SK-N-SH treated with all-trans-retinoic acid at 6 μM for 48 hours (cell line): ENCODE measurements around the gene CCL14.

ENCODE experiments used
- ATAC-seq: fragments of 200-7000 bp; cut with Tn5 transposase; 3 replicates; pipeline ENCODE4 v1.9.1; 2020; ENCODE audit warnings: mild to moderate bottlenecking, moderate library complexity
- ARNTL ChIP-seq: fragments of 450-650 bp; formaldehyde crosslinking; IDR thresholded peaks from 2 replicates; pipeline ENCODE4 v1.5.0; 2020; ENCODE audit warnings: low read depth, mild to moderate bottlenecking, moderate library complexity, borderline replicate concordance
- BACH2 ChIP-seq: fragments of 250-450 bp; sonication (Bioruptor Pico); IDR thresholded peaks from 2 replicates; pipeline ENCODE4 v1.9.0; 2021; ENCODE audit warnings: mild to moderate bottlenecking, borderline replicate concordance
- CSDC2 ChIP-seq: fragments of 250-450 bp; sonication (Bioruptor Pico); IDR thresholded peaks from 2 replicates; pipeline ENCODE4 v1.5.0; 2020; ENCODE audit warnings: mild to moderate bottlenecking, moderate library complexity
- CSRNP3 ChIP-seq: fragments of 250-450 bp; sonication (Bioruptor Pico); IDR thresholded peaks from 2 replicates; pipeline ENCODE4 v1.5.1; 2021; ENCODE audit warnings: mild to moderate bottlenecking, moderate library complexity
- ESRRG ChIP-seq: fragments of 250-450 bp; sonication (Bioruptor Pico); IDR thresholded peaks from 2 replicates; pipeline ENCODE4 v1.6.1; 2021; ENCODE audit warnings: mild to moderate bottlenecking
- GLIS3 ChIP-seq: fragments of 250-450 bp; sonication (Bioruptor Pico); IDR thresholded peaks from 2 replicates; pipeline ENCODE4 v1.5.0; 2020; ENCODE audit warnings: mild to moderate bottlenecking, moderate library complexity
- ISL1 ChIP-seq: fragments of 250-450 bp; sonication (Bioruptor Pico); IDR thresholded peaks from 2 replicates; pipeline ENCODE4 v2.1.2; 2022; ENCODE audit warnings: mild to moderate bottlenecking, moderate library complexity
- OSR1 ChIP-seq: fragments of 250-450 bp; sonication (Bioruptor Pico); IDR thresholded peaks from 2 replicates; pipeline ENCODE4 v1.8.0; 2022; ENCODE audit warnings: moderate library complexity, mild to moderate bottlenecking, inconsistent platforms
- PATZ1 ChIP-seq: fragments of 250-450 bp; sonication (Bioruptor Pico); IDR thresholded peaks from 2 replicates; pipeline ENCODE4 v1.8.0; 2020; ENCODE audit warnings: mild to moderate bottlenecking, moderate library complexity, borderline replicate concordance
- PPARA ChIP-seq: fragments of 250-450 bp; sonication (Bioruptor Pico); IDR thresholded peaks from 2 replicates; pipeline ENCODE4 v1.5.0; 2020; ENCODE audit warnings: mild to moderate bottlenecking, borderline replicate concordance
- RARB ChIP-seq: fragments of 250-450 bp; sonication (Bioruptor Pico); IDR thresholded peaks from 2 replicates; pipeline ENCODE4 v1.8.0; 2021; ENCODE audit warnings: mild to moderate bottlenecking, moderate library complexity
- SNAI2 ChIP-seq: fragments of 250-450 bp; sonication (Bioruptor Pico); IDR thresholded peaks from 2 replicates; pipeline ENCODE4 v1.5.0; 2020; ENCODE audit warnings: mild to moderate bottlenecking, moderate library complexity
- TCF4 ChIP-seq: fragments of 250-450 bp; sonication (Bioruptor Pico); IDR thresholded peaks from 2 replicates; pipeline ENCODE4 v1.8.0; 2021; ENCODE audit warnings: mild to moderate bottlenecking, moderate library complexity, borderline replicate concordance
- TOX ChIP-seq: fragments of 250-450 bp; sonication (Bioruptor Pico); IDR thresholded peaks from 2 replicates; pipeline ENCODE4 v1.8.0; 2021; ENCODE audit warnings: mild to moderate bottlenecking, moderate library complexity, borderline replicate concordance
- TSHZ2 ChIP-seq: fragments of 250-450 bp; sonication (Bioruptor Pico); IDR thresholded peaks from 2 replicates; pipeline ENCODE4 v1.5.0; 2020; ENCODE audit warnings: mild to moderate bottlenecking, moderate library complexity
- ZFP3 ChIP-seq: fragments of 250-450 bp; sonication (Bioruptor Pico); IDR thresholded peaks from 2 replicates; pipeline ENCODE4 v1.5.0; 2020; ENCODE audit warnings: mild to moderate bottlenecking, moderate library complexity
- ZFP30 ChIP-seq: fragments of 450-650 bp; formaldehyde crosslinking; IDR thresholded peaks from 2 replicates; pipeline ENCODE4 v1.5.0; 2022; ENCODE audit warnings: mild to moderate bottlenecking, moderate library complexity
- ZNF565 ChIP-seq: fragments of 450-650 bp; formaldehyde crosslinking; conservative IDR thresholded peaks from 2 replicates; pipeline ENCODE4 v1.5.0; 2020; ENCODE audit warnings: low read depth, mild to moderate bottlenecking, moderate library complexity
- TF ChIP-seq, protein P1 (sequence below): fragments of 250-450 bp; sonication (Bioruptor Pico); IDR thresholded peaks from 2 replicates; pipeline ENCODE4 v1.5.1; 2020; ENCODE audit warnings: low read depth, mild to moderate bottlenecking, moderate library complexity

The CCL14 gene

GRCh38 chr17:35978346-35978745 is 8.2 kb downstream of the CCL14 start (continued):
- no peak for TF ChIP-seq GLIS3 (CRISPR knock-in tag)
- no peak for TF ChIP-seq ZNF565 (CRISPR knock-in tag)
- TF ChIP-seq CSDC2 (CRISPR knock-in tag): no peak
- TF ChIP-seq OSR1 (CRISPR knock-in tag): no peak
- TF ChIP-seq, all 23 proteins: peak for 0

DNA sequence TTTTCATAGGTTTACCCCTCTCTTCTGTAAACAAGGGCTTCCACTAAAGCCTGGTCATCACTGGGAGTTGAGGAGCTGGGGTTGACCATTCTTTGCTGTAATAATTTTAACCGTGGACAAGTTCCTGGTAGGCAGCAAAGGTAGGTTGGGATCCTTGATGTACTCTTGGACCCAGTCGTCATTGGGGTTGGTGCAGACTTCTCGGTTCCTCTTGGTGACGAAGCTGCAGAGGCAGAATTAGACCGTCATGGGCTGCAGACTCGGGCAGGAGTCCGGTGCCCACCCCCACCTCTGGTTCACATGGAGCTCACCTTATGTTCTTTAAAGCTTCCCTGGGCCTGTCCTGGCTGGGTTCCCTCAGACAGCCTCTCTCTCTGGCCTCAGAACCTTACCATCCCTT is 9.0 kb downstream of the CCL14 start:
- no peak for ATAC-seq
- TF ChIP-seq OSR1 (CRISPR knock-in tag) (no peak), ZFP3 (no peak), CSRNP3 (CRISPR knock-in tag) (no peak), PATZ1 (CRISPR knock-in tag) (no peak), ISL1 (CRISPR knock-in tag) (no peak), ARNTL (CRISPR knock-in tag) (no peak), ZFP30 (CRISPR knock-in tag) (no peak), BACH2 (no peak)

- TF ChIP-seq PATZ1 (CRISPR knock-in tag): no peak
- no peak for TF ChIP-seq GLIS3 (CRISPR knock-in tag)
- ATAC-seq: no peak
These were observed 12.9 kb downstream of the CCL14 start for GRCh38 chr17:35973333-35974260.

DNA sequence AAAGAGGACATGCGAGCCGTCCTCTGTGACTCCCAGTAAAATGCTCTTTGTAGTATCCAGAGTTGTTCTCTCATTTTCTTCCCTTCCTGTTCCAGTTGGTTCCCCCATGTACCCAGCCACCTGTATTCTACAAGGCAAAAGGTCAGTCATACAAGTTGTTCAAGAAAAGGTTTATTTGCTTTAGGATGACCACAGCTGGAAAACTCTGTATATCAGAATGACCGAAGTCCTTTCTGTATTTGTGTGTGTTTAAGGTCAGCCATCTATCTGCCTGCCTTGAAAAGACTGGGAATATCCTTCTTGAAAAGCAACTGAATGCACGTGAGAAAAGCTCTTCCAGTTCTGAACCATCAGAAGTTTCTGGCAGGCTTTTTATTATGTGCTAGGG is 13.6 kb downstream of the CCL14 start:
- TF ChIP-seq TOX (CRISPR knock-in tag): no peak
- TF ChIP-seq, all 23 proteins: peak for 0
- no peak for ATAC-seq

DNA sequence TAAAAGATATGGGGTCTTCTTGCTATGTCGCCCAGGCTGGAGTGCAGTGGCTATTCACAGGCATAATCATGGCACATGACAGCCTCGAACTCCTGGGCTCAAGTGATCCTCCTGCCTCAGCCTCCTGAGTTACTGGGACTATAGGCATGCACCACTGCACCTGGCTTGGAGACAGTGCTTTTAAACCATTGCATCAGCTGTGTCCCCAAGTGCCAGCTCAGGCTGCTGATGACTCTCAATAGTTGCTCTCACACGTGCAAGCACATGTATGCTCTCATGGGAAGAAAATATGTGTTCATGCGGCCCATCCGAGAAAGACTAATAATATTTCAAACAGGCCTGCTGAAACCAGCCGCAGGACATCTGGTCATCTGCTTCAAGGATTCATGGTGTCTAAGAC is 14.0 kb downstream of the CCL14 start:
- no peak for ATAC-seq
- no peak for TF ChIP-seq CSRNP3 (CRISPR knock-in tag)
- no peak for TF ChIP-seq RARB (CRISPR knock-in tag)
- no peak for TF ChIP-seq SNAI2
- no peak for TF ChIP-seq TCF4 (CRISPR knock-in tag)
- TF ChIP-seq, protein P1, sequence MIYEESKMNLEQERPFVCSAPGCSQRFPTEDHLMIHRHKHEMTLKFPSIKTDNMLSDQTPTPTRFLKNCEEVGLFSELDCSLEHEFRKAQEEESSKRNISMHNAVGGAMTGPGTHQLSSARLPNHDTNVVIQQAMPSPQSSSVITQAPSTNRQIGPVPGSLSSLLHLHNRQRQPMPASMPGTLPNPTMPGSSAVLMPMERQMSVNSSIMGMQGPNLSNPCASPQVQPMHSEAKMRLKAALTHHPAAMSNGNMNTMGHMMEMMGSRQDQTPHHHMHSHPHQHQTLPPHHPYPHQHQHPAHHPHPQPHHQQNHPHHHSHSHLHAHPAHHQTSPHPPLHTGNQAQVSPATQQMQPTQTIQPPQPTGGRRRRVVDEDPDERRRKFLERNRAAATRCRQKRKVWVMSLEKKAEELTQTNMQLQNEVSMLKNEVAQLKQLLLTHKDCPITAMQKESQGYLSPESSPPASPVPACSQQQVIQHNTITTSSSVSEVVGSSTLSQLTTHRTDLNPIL (CRISPR knock-in tag): no peak
- no peak for TF ChIP-seq TSHZ2
- no peak for TF ChIP-seq ESRRG (CRISPR knock-in tag)
- no peak for TF ChIP-seq PPARA (CRISPR knock-in tag)
- no peak for TF ChIP-seq ZFP3
- TF ChIP-seq, all 23 proteins: peak for 0
